HG02981 (cell line): ENCODE data around the gene SEMA5A.

Experiments used
- ATAC-seq: cut with Tn5 transposase; IDR thresholded peaks from one replicate; pipeline ENCODE4 v1.9.1; 2021; ENCODE audit warnings: mild to moderate bottlenecking, moderate library complexity; ENCODE audit not compliant: unreplicated experiment

The SEMA5A gene

GRCh38 chr5:9551567-9552537 lies 6.0 kb upstream of the SEMA5A start:
- ATAC-seq = no peak

- no peak for ATAC-seq
Observed at GRCh38 chr5:9549941-9550340, 4.1 kb upstream of the SEMA5A start.

- ATAC-seq = no peak
Observed at GRCh38 chr5:9547122-9547947, 1.5 kb upstream of the SEMA5A start.

GRCh38 chr5:9545136-9545991 lies 511 bp downstream of the SEMA5A start:
- ATAC-seq = peak; percentile 25

- ATAC-seq = peak; percentile 62
Observed at GRCh38 chr5:9544502-9545135, 1.3 kb downstream of the SEMA5A start.

- no peak for ATAC-seq
Observed at GRCh38 chr5:9544056-9544455, 1.8 kb downstream of the SEMA5A start.

- ATAC-seq = no peak
Observed at GRCh38 chr5:9543311-9543920, 2.5 kb downstream of the SEMA5A start.

- ATAC-seq = no peak
Observed at GRCh38 chr5:9540791-9541190, 5.1 kb downstream of the SEMA5A start.

- no peak for ATAC-seq
Observed at GRCh38 chr5:9538504-9538903, 7.4 kb downstream of the SEMA5A start.

- ATAC-seq = no peak
Observed at GRCh38 chr5:9537223-9538141, 8.4 kb downstream of the SEMA5A start.

GRCh38 chr5:9536717-9537116 lies 9.2 kb downstream of the SEMA5A start:
- no peak for ATAC-seq

GRCh38 chr5:9534881-9535517 lies 10.9 kb downstream of the SEMA5A start:
- ATAC-seq = no peak

GRCh38 chr5:9533562-9534364 lies 12.1 kb downstream of the SEMA5A start:
- no peak for ATAC-seq

GRCh38 chr5:9533096-9533495 lies 12.8 kb downstream of the SEMA5A start:
- ATAC-seq = no peak

GRCh38 chr5:9529513-9529912 lies 16.4 kb downstream of the SEMA5A start:
- ATAC-seq = no peak

- ATAC-seq = peak; percentile 43
Observed at GRCh38 chr5:9529041-9529480, 16.8 kb downstream of the SEMA5A start.

GRCh38 chr5:9524941-9525340 lies 20.9 kb downstream of the SEMA5A start:
- no peak for ATAC-seq
